Inferior parietal cortex (tissue), 1 donor: Measurements from ENCODE around the gene HSPA6.
"Not testable (repeated sequence)": the region's sequence is repeated elsewhere in the genome, so short reads cannot be mapped to it uniquely, and the experiment has no call there.

Experiments used
- DNase-seq: peaks from one replicate; pipeline ENCODE4 v3.0.0-alpha.2; 2016; ENCODE audit errors: extremely low spot score

HSPA6 gene

GRCh38 chr1:161523817-161524741 is at the start of gene HSPA6:
Gene HSPA6 (plus strand): TSS chr1:161524540. CDS start chr1:161524659, 119 bp downstream.
- peak; percentile 97 for DNase-seq

GRCh38 chr1:161477711-161478110 is 46.6 kb upstream of the HSPA6 start:
- not testable (repeated sequence) for DNase-seq

- DNase-seq, result no peak
Measured at GRCh38 chr1:161478985-161479384, 45.4 kb upstream of the HSPA6 start.

GRCh38 chr1:161480381-161481035 is 43.8 kb upstream of the HSPA6 start:
- DNase-seq, result no peak

- no peak for DNase-seq
Measured at GRCh38 chr1:161481624-161482392, 42.5 kb upstream of the HSPA6 start.

GRCh38 chr1:161482610-161483009 is 41.7 kb upstream of the HSPA6 start:
- DNase-seq, result no peak

- no peak for DNase-seq
Measured at GRCh38 chr1:161483361-161483760, 41.0 kb upstream of the HSPA6 start.

GRCh38 chr1:161484613-161485012 is 39.7 kb upstream of the HSPA6 start:
- DNase-seq, result no peak

GRCh38 chr1:161486806-161487741 is 37.3 kb upstream of the HSPA6 start:
- peak; percentile 91 for DNase-seq

- DNase-seq, result no peak
Measured at GRCh38 chr1:161491472-161491871, 32.9 kb upstream of the HSPA6 start.

GRCh38 chr1:161492827-161493226 is 31.5 kb upstream of the HSPA6 start:
- DNase-seq, result peak; percentile 52

GRCh38 chr1:161494091-161494735 is 30.1 kb upstream of the HSPA6 start:
- no peak for DNase-seq

GRCh38 chr1:161495490-161495889 is 28.9 kb upstream of the HSPA6 start:
- DNase-seq, result no peak

GRCh38 chr1:161497961-161498360 is 26.4 kb upstream of the HSPA6 start:
- DNase-seq, result no peak

GRCh38 chr1:161498646-161499045 is 25.7 kb upstream of the HSPA6 start:
- DNase-seq, result no peak

GRCh38 chr1:161499099-161500039 is 25.0 kb upstream of the HSPA6 start:
- no peak for DNase-seq

- no peak for DNase-seq
Measured at GRCh38 chr1:161501234-161501633, 23.1 kb upstream of the HSPA6 start.

- no peak for DNase-seq
Measured at GRCh38 chr1:161502181-161502580, 22.2 kb upstream of the HSPA6 start.

- DNase-seq, result no peak
Measured at GRCh38 chr1:161502641-161503393, 21.5 kb upstream of the HSPA6 start.
